ENCODE results near the gene NLRC5.

The NLRC5 gene

DNA sequence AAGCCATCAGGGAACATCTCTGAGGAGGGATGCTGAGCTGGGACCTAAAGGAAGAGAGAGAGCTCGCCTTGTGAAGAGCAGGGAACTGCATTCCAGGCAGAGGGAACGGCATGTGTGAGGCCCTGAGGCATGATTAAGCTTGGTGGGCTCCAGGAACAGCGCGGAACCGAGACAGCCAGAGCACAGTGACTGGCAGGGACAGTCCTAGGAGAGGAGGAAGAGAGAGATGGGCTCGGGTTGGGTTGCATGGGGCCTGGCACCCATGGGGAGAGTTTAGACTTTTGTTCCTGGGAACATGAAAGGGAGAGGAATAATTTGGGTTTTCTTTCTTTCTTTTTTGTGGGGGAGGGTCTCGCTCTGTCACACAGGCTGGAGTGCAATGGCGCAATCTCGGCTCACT, 63.8 kb downstream of the NLRC5 start:
- Histone ChIP-seq H3K27me3 (ENCODE audit: low read length) (no peaks in the 10 kb centered on the region), H3K9me3 (ENCODE audit: insufficient read depth, low read length) (no peaks in the 10 kb centered on the region), H3F3A (ENCODE audit: insufficient read depth) (no peaks in the 10 kb centered on the region), H3K27ac (ENCODE audit: low read depth, low read length) (no peak overlapping the region), H3K36me3 (ENCODE audit: low read length) (no peaks in the 10 kb centered on the region), H3K4me3 (ENCODE audit: insufficient read depth, low read length, poor library complexity, severe bottlenecking) (no peak overlapping the region), H3K9ac (ENCODE audit: low read length) (no peak overlapping the region), H4K20me1 (ENCODE audit: low read depth, low read length) (no peaks in the 10 kb centered on the region), H3K9me2 (replicated peaks; ENCODE audit: insufficient read depth, low read length) (no peaks in the 10 kb centered on the region), H2AFZ (ENCODE audit: low read depth, low read length, severe bottlenecking) (no peak overlapping the region), H3K4me2 (ENCODE audit: low read depth, low read length, poor library complexity, severe bottlenecking) (no peak overlapping the region), H3K79me2 (ENCODE audit: insufficient read depth, low read length) (no peaks in the 10 kb centered on the region)
- TF ChIP-seq, protein P1, sequence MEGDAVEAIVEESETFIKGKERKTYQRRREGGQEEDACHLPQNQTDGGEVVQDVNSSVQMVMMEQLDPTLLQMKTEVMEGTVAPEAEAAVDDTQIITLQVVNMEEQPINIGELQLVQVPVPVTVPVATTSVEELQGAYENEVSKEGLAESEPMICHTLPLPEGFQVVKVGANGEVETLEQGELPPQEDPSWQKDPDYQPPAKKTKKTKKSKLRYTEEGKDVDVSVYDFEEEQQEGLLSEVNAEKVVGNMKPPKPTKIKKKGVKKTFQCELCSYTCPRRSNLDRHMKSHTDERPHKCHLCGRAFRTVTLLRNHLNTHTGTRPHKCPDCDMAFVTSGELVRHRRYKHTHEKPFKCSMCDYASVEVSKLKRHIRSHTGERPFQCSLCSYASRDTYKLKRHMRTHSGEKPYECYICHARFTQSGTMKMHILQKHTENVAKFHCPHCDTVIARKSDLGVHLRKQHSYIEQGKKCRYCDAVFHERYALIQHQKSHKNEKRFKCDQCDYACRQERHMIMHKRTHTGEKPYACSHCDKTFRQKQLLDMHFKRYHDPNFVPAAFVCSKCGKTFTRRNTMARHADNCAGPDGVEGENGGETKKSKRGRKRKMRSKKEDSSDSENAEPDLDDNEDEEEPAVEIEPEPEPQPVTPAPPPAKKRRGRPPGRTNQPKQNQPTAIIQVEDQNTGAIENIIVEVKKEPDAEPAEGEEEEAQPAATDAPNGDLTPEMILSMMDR (IDR thresholded peaks at IDR 0.05; ENCODE audit: insufficient read depth, low read length, poor library complexity, severe bottlenecking): no peak
- no peak for TF ChIP-seq EZH2phosphoT487 (conservative IDR thresholded peaks at IDR 0.05; ENCODE audit: low read length)

DNA sequence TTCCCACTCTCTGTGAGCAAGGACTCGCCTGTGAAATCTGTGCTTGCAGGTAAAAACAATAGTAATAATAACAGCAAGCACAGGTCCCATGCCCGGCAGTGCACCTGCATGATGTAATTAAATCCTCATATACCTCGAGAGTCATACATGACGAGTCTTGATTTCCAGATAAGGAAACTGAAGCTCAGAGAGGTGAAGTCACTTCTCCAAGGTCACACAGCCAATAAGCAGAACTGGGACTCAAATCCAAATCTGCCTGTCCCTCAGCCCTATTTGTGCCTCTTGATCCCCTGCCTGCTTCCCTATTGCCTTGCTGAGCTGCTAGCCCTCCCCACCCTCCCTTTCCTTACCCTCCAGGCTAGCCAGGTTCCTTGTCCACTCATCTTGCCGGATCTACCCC, 65.0 kb downstream of the NLRC5 start:
- H3K9ac ChIP-seq (ENCODE audit: low read length): no peak overlapping the region
- H3K9me2 ChIP-seq (replicated peaks; ENCODE audit: insufficient read depth, low read length): no peaks in the 10 kb centered on the region
- no peaks in the 10 kb centered on the region for H4K20me1 ChIP-seq (ENCODE audit: low read depth, low read length)
- no peak overlapping the region for H3K4me3 ChIP-seq (ENCODE audit: insufficient read depth, low read length, poor library complexity, severe bottlenecking)
- H3K9me3 ChIP-seq (ENCODE audit: insufficient read depth, low read length): no peaks in the 10 kb centered on the region
- TF ChIP-seq, protein P1 (IDR thresholded peaks at IDR 0.05; ENCODE audit: insufficient read depth, low read length, poor library complexity, severe bottlenecking): no peak
- no peak for TF ChIP-seq EZH2phosphoT487 (conservative IDR thresholded peaks at IDR 0.05; ENCODE audit: low read length)
- H3K79me2 ChIP-seq (ENCODE audit: insufficient read depth, low read length): no peaks in the 10 kb centered on the region
- no peak overlapping the region for H3K4me2 ChIP-seq (ENCODE audit: low read depth, low read length, poor library complexity, severe bottlenecking)
- H3F3A ChIP-seq (ENCODE audit: insufficient read depth): no peaks in the 10 kb centered on the region
- H3K27ac ChIP-seq (ENCODE audit: low read depth, low read length): no peak overlapping the region
- no peak overlapping the region for H2AFZ ChIP-seq (ENCODE audit: low read depth, low read length, severe bottlenecking)
- no peaks in the 10 kb centered on the region for H3K27me3 ChIP-seq (ENCODE audit: low read length)
- H3K36me3 ChIP-seq (ENCODE audit: low read length): no peaks in the 10 kb centered on the region

DNA sequence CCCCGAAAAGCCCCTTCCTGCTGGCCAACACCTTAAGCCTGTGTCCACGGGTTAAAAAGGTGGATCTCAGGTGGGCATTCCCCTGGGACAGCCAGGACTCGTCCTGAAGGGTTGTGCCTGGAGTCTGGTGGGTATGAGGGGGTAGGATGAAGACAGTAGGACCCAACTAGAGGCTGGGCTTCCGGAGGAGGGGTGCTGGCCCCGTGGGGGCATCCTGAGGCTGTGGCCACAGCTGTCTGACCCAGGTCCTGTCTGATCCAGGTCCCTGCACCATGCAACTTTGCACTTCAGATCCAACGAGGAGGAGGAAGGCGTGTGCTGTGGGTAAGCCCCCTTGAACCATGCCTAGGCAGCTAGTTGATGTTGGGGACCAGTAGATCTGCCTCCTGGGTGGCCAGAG, 65.4 kb downstream of the NLRC5 start:
- no peak overlapping the region for H3K27ac ChIP-seq (ENCODE audit: low read depth, low read length)
- no peak overlapping the region for H3K4me3 ChIP-seq (ENCODE audit: insufficient read depth, low read length, poor library complexity, severe bottlenecking)
- TF ChIP-seq, protein P1 (IDR thresholded peaks at IDR 0.05; ENCODE audit: insufficient read depth, low read length, poor library complexity, severe bottlenecking): no peak
- no peak for TF ChIP-seq EZH2phosphoT487 (conservative IDR thresholded peaks at IDR 0.05; ENCODE audit: low read length)
- H4K20me1 ChIP-seq (ENCODE audit: low read depth, low read length): no peaks in the 10 kb centered on the region
- H3K36me3 ChIP-seq (ENCODE audit: low read length): no peaks in the 10 kb centered on the region
- H3K9me3 ChIP-seq (ENCODE audit: insufficient read depth, low read length): no peaks in the 10 kb centered on the region
- H3K9ac ChIP-seq (ENCODE audit: low read length): no peak overlapping the region
- H3F3A ChIP-seq (ENCODE audit: insufficient read depth): no peaks in the 10 kb centered on the region
- H2AFZ ChIP-seq (ENCODE audit: low read depth, low read length, severe bottlenecking): no peak overlapping the region
- no peaks in the 10 kb centered on the region for H3K79me2 ChIP-seq (ENCODE audit: insufficient read depth, low read length)
- H3K9me2 ChIP-seq (replicated peaks; ENCODE audit: insufficient read depth, low read length): no peaks in the 10 kb centered on the region
- H3K27me3 ChIP-seq (ENCODE audit: low read length): no peaks in the 10 kb centered on the region
- H3K4me2 ChIP-seq (ENCODE audit: low read depth, low read length, poor library complexity, severe bottlenecking): no peak overlapping the region
